Liver (tissue), 9 donors: ENCODE measurements around the gene PRR36. TPM values are rescaled to one million over a fixed set of nuclear protein-coding genes. Genes with fewer than 3 reads are reported as not detected.

ENCODE experiments used
- DNase-seq: peaks from one replicate; pipeline ENCODE4 v3.0.0-alpha.2; 2017; ENCODE audit warnings: low spot score
- H3K27ac ChIP-seq, 2 donors: one replicate each; pipeline ENCODE4 v1.7.0; 2013; ENCODE audit warnings: inconsistent platforms in 2 of 2, low read length in 2 of 2, control low read depth in 1 of 2, low read depth in 1 of 2, mild to moderate bottlenecking in 1 of 2
- H3K27me3 ChIP-seq, 4 donors: one replicate each; pipeline versions ENCODE4 v1.6.1 to v1.7.0; 2013; ENCODE audit warnings: low read length in 3 of 4, inconsistent platforms in 1 of 4, mild to moderate bottlenecking in 1 of 4, moderate library complexity in 1 of 4; ENCODE audit not compliant: control insufficient read depth in 4 of 4, insufficient read depth in 4 of 4
- H3K36me3 ChIP-seq, 4 donors: one replicate each; pipeline versions ENCODE4 v1.6.1 to v1.7.0; 2013; ENCODE audit warnings: low read length in 3 of 4, mild to moderate bottlenecking in 3 of 4, low read depth in 1 of 4, moderate library complexity in 1 of 4; ENCODE audit not compliant: control insufficient read depth in 4 of 4, insufficient read depth in 3 of 4
- H3K4me1 ChIP-seq, 4 donors: one replicate each; pipeline versions ENCODE4 v1.6.1 to v1.7.0; 2013; ENCODE audit warnings: low read length in 3 of 4, mild to moderate bottlenecking in 3 of 4, moderate library complexity in 1 of 4; ENCODE audit not compliant: control insufficient read depth in 4 of 4, insufficient read depth in 4 of 4
- H3K4me3 ChIP-seq, 3 donors: one replicate each; pipeline versions ENCODE4 v1.6.1 to v1.7.0; 2013; ENCODE audit warnings: low read length in 3 of 3, control low read depth in 1 of 3, low read depth in 1 of 3, mild to moderate bottlenecking in 1 of 3
- H3K9ac ChIP-seq, 2 donors: one replicate each; pipeline ENCODE4 v1.7.0; 2013; ENCODE audit warnings: low read length in 2 of 2, mild to moderate bottlenecking in 2 of 2, moderate library complexity in 2 of 2, control low read depth in 1 of 2, low read depth in 1 of 2
- H3K9me3 ChIP-seq, 4 donors: one replicate each; pipeline versions ENCODE4 v1.6.1 to v1.7.0; 2013; ENCODE audit warnings: low read length in 3 of 4; ENCODE audit not compliant: control insufficient read depth in 4 of 4
- EGR1 ChIP-seq, 2 donors: IDR thresholded peaks; 2 replicates each; pipeline ENCODE4 v1.6.1; 2016 to 2018; ENCODE audit warnings: antibody characterized with exemption in 2 of 2, low read depth in 2 of 2
- FOXA1 ChIP-seq: IDR thresholded peaks from 2 replicates; pipeline ENCODE4 v1.6.1; 2016; ENCODE audit warnings: antibody characterized with exemption
- FOXA2 ChIP-seq: IDR thresholded peaks from 2 replicates; pipeline ENCODE4 v1.6.1; 2016; ENCODE audit warnings: antibody characterized with exemption
- GABPA ChIP-seq, 2 donors: IDR thresholded peaks in 1 of 2; conservative IDR thresholded peaks in 1 of 2; 2 replicates each; pipeline ENCODE4 v1.6.1; 2016; ENCODE audit warnings: antibody characterized with exemption in 2 of 2, mild to moderate bottlenecking in 1 of 2, moderate library complexity in 1 of 2
- HNF4A ChIP-seq, 2 donors: conservative IDR thresholded peaks; 2 replicates each; pipeline ENCODE4 v1.6.1; 2016; ENCODE audit warnings: antibody characterized with exemption in 2 of 2, mild to moderate bottlenecking in 2 of 2
- HNF4G ChIP-seq: IDR thresholded peaks from 2 replicates; pipeline ENCODE4 v1.6.1; 2016; ENCODE audit warnings: antibody characterized with exemption
- JUND ChIP-seq, 2 donors: IDR thresholded peaks; 2 replicates each; pipeline ENCODE4 v1.6.1; 2016; ENCODE audit warnings: antibody characterized with exemption in 2 of 2
- NR2F2 ChIP-seq: IDR thresholded peaks from 2 replicates; pipeline ENCODE4 v1.6.1; 2016; ENCODE audit warnings: antibody characterized with exemption
- RAD21 ChIP-seq, 2 donors: IDR thresholded peaks; 2 replicates each; pipeline ENCODE4 v1.6.1; 2016; ENCODE audit warnings: antibody characterized with exemption in 2 of 2, mild to moderate bottlenecking in 2 of 2
- RXRA ChIP-seq, 2 donors: IDR thresholded peaks; 2 replicates each; pipeline ENCODE4 v1.6.1; 2017 to 2018; ENCODE audit warnings: antibody characterized with exemption in 2 of 2, mild to moderate bottlenecking in 1 of 2
- TAF1 ChIP-seq: conservative IDR thresholded peaks from 2 replicates; pipeline ENCODE4 v1.6.1; 2016; ENCODE audit warnings: antibody characterized with exemption, mild to moderate bottlenecking
- YY1 ChIP-seq: IDR thresholded peaks from 2 replicates; pipeline ENCODE4 v1.6.1; 2016; ENCODE audit warnings: antibody characterized with exemption, mild to moderate bottlenecking
- WGBS: extraction: QIAGEN DNeasy Blood & Tissue Kit; methylation state at CpG from one replicate; pipeline ENCODE4 v1.1.7; 2013; 5-methylcytosine and 5-hydroxymethylcytosine counted together
- polyA plus RNA-seq, 2 donors: library from polyadenylated mRNA; stranded (reverse) in 1 of 2; unstranded in 1 of 2; fragments of 200-250 nt in 1 of 2; fragments of >200 nt in 1 of 2; fragmentation: Nextera tagmentation in 1 of 2; extraction: Ambion mirVana in 1 of 2; gene quantifications; one replicate each; pipeline versions ENCODE4 v1.2.1 to v1.2.3, GENCODE V29; 2013 to 2015
- total RNA-seq, 2 donors: library from RNA; depleted of rRNA; stranded (reverse); fragments of >200 nt; gene quantifications; one replicate each; pipeline ENCODE4 v1.2.3, GENCODE V29; 2014
- TF ChIP-seq, protein P1 (sequence below): IDR thresholded peaks from 2 replicates; pipeline ENCODE4 v1.6.1; 2016; ENCODE audit warnings: antibody characterized with exemption
- TF ChIP-seq, protein P2 (sequence below): IDR thresholded peaks from 2 replicates; pipeline ENCODE4 v1.6.1; 2016; ENCODE audit warnings: antibody characterized with exemption, mild to moderate bottlenecking
- TF ChIP-seq, protein P3 (sequence below): IDR thresholded peaks from 2 replicates; pipeline ENCODE4 v1.6.1; 2016; ENCODE audit warnings: antibody characterized with exemption
- TF ChIP-seq, protein P4 (sequence below): fragments of 150-350 bp; IDR thresholded peaks from 2 replicates; pipeline ENCODE4 v1.5.1; 2017; ENCODE audit warnings: improper control_type of control experiment, low read depth, low read length; ENCODE audit not compliant: missing input control
- TF ChIP-seq, protein P5 (sequence below): IDR thresholded peaks from 2 replicates; pipeline ENCODE4 v1.6.1; 2016; ENCODE audit warnings: antibody characterized with exemption
- donor health status: healthy.
- donor health status: healthy.
- donor health status: healthy.
- donor health status: healthy.
- donor health status: healthy.

Gene PRR36
- total and polyA plus RNA-seq, 4 donors, result 0.02 to 0.03 TPM; not detected in 2

DNA sequence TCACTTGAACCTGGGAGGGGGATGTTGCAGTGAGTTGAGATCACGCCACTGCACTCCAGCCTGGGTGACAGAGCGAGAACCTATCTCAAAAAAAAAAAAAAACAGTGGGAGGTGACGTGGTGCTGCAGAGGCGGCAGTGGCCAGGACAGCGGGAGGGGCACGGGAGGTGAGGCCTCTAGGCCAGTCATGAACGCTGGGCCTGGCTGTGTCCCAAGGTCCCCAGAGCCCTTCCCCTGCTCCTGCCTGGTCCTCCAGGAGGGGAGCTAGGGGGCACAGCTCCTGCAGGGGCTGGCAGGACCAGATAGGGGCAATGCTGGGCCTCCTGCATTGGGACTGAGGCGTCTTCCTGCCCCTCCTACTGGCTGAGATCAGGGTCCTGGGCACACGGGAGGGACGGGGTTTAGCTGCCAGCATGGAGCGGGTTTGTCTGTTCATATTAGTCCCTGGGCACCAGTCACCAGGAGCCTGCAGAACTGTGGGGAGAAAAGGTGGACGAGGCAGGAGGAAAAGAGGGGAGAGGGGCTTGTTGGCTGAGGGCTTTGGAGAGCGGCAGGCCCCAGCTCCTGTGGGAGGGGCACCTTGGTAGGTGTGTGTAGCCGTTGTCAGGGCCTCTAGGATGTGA, 34.0 kb upstream of the PRR36 start:
- DNase-seq, result no peak
- TF ChIP-seq JUND (IDR thresholded peaks at IDR 0.05) (no peak), RXRA (IDR thresholded peaks at IDR 0.05) (no peak), FOXA1 (no peak), FOXA2 (no peak), RAD21 (IDR thresholded peaks at IDR 0.05) (no peak), HNF4A (conservative IDR thresholded peaks at IDR 0.05) (no peak), TAF1 (no peak), GABPA (IDR thresholded peaks at IDR 0.05 in 1 of 2, conservative IDR thresholded peaks at IDR 0.05 in 1 of 2) (no peak), HNF4G (no peak), EGR1 (IDR thresholded peaks at IDR 0.05; ENCODE audit: low read depth in 2 of 2) (no peak), NR2F2 (no peak), YY1 (no peak)
- TF ChIP-seq, protein P1, sequence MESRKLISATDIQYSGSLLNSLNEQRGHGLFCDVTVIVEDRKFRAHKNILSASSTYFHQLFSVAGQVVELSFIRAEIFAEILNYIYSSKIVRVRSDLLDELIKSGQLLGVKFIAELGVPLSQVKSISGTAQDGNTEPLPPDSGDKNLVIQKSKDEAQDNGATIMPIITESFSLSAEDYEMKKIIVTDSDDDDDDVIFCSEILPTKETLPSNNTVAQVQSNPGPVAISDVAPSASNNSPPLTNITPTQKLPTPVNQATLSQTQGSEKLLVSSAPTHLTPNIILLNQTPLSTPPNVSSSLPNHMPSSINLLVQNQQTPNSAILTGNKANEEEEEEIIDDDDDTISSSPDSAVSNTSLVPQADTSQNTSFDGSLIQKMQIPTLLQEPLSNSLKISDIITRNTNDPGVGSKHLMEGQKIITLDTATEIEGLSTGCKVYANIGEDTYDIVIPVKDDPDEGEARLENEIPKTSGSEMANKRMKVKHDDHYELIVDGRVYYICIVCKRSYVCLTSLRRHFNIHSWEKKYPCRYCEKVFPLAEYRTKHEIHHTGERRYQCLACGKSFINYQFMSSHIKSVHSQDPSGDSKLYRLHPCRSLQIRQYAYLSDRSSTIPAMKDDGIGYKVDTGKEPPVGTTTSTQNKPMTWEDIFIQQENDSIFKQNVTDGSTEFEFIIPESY, result no peak
- TF ChIP-seq, protein P2, sequence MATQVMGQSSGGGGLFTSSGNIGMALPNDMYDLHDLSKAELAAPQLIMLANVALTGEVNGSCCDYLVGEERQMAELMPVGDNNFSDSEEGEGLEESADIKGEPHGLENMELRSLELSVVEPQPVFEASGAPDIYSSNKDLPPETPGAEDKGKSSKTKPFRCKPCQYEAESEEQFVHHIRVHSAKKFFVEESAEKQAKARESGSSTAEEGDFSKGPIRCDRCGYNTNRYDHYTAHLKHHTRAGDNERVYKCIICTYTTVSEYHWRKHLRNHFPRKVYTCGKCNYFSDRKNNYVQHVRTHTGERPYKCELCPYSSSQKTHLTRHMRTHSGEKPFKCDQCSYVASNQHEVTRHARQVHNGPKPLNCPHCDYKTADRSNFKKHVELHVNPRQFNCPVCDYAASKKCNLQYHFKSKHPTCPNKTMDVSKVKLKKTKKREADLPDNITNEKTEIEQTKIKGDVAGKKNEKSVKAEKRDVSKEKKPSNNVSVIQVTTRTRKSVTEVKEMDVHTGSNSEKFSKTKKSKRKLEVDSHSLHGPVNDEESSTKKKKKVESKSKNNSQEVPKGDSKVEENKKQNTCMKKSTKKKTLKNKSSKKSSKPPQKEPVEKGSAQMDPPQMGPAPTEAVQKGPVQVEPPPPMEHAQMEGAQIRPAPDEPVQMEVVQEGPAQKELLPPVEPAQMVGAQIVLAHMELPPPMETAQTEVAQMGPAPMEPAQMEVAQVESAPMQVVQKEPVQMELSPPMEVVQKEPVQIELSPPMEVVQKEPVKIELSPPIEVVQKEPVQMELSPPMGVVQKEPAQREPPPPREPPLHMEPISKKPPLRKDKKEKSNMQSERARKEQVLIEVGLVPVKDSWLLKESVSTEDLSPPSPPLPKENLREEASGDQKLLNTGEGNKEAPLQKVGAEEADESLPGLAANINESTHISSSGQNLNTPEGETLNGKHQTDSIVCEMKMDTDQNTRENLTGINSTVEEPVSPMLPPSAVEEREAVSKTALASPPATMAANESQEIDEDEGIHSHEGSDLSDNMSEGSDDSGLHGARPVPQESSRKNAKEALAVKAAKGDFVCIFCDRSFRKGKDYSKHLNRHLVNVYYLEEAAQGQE, result no peak
- TF ChIP-seq, protein P3, sequence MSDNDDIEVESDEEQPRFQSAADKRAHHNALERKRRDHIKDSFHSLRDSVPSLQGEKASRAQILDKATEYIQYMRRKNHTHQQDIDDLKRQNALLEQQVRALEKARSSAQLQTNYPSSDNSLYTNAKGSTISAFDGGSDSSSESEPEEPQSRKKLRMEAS, result no peak
- TF ChIP-seq, protein P4, sequence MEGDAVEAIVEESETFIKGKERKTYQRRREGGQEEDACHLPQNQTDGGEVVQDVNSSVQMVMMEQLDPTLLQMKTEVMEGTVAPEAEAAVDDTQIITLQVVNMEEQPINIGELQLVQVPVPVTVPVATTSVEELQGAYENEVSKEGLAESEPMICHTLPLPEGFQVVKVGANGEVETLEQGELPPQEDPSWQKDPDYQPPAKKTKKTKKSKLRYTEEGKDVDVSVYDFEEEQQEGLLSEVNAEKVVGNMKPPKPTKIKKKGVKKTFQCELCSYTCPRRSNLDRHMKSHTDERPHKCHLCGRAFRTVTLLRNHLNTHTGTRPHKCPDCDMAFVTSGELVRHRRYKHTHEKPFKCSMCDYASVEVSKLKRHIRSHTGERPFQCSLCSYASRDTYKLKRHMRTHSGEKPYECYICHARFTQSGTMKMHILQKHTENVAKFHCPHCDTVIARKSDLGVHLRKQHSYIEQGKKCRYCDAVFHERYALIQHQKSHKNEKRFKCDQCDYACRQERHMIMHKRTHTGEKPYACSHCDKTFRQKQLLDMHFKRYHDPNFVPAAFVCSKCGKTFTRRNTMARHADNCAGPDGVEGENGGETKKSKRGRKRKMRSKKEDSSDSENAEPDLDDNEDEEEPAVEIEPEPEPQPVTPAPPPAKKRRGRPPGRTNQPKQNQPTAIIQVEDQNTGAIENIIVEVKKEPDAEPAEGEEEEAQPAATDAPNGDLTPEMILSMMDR, result no peak
- TF ChIP-seq, protein P5, sequence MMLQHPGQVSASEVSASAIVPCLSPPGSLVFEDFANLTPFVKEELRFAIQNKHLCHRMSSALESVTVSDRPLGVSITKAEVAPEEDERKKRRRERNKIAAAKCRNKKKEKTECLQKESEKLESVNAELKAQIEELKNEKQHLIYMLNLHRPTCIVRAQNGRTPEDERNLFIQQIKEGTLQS, result no peak
- Histone ChIP-seq H3K27me3 (no peaks in the 10 kb centered on the region), H3K9ac (no peak overlapping the region), H3K36me3 (peaks cover 0 to 27% (median 12%) of the 10 kb centered on the region in 4 donors), H3K9me3 (no peaks in the 10 kb centered on the region), H3K27ac (no peak overlapping the region), H3K4me1 (peaks cover 7 to 29% (median 13%) of the 10 kb centered on the region in 4 donors), H3K4me3 (no peak overlapping the region)
- 85% methylated on average over 14 of the region's 14 CpGs for WGBS
